HG03139 (cell line): Measurements from ENCODE around the gene PITPNB.

Experiments used
- ATAC-seq: cut with Tn5 transposase; IDR thresholded peaks from one replicate; pipeline ENCODE4 v1.9.1; 2021; ENCODE audit not compliant: unreplicated experiment

PITPNB gene

DNA sequence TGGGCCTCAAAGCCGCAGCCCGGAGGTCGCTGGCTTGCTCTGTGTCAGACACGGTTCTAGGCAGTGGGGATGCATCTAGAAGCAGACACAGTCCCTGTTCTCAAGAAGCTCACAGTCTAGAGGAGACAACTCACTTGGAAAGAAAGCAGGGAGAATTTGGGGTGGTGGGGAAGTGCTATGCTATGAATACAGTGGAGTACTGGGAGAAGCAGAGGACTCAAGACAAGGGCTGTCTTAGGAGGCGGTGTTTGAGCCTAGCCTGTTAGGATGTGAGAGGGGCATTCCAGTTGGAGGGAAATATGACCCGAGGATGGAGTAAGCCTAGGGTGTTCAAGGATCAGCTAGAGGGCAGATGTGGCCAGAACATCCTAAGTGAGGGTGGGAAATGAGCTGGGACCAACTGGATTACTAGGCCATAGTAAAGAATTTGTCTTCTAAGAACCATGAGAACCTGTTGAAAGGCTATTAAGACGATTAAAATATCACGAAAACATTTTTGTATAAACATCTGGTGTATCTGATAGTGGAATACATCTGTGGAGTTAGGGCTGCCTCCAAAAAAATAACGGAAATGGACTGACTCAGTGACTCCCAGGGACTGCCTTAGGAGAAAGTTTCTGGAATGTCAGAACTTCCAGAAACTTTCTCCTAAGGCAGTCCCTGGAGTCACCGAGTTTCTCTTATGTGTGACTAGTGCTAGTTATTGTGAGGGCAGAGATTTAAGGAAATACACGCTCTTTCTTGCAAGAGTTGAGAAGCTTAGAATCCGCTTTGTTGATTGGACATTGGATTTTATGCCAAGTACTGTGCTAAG is 1.1 kb upstream of the PITPNB start:
- peak; percentile 31 for ATAC-seq

DNA sequence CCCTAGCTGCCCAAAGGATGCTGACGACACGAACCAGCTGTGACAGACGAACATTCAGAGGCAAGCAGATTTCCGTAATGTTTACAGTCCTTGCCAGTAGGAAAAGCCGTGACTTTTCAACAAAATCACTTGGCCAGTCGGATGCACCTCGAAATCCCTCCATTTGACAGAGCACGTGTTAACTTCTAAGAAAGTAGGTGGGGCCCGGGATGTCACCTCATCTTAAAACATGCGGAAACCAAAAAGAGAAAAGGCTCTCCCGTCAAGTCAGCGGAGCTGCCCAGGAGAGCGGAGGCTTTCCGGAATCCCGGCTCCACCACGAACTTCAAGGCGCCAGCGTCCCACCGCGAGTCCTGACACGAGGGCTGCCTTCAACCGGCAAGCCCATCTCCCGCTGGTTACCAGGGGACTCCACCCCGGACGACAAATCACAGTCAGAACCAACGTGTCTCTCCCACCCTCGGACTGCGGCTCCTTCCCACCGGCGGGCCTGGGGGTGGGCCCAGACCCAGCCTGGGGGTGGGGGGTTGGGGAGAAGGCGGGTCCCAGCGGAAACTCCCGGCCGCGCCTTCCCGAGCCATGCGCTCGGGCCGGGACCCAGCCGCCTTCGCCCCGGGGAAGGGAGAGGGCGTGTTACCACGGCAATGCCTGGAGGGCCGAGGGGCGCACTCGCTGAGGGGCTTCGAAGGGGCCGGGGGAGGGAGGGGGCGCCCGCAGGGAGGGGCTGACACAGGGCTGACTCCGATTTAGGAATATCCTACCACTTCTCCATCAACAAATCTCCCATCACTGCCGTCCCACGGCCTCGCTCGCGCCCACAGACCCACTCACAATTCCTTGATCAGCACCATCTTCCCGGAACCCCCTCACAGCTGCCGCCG is 475 bp downstream of the PITPNB start:
- peak; percentile 10 for ATAC-seq

DNA sequence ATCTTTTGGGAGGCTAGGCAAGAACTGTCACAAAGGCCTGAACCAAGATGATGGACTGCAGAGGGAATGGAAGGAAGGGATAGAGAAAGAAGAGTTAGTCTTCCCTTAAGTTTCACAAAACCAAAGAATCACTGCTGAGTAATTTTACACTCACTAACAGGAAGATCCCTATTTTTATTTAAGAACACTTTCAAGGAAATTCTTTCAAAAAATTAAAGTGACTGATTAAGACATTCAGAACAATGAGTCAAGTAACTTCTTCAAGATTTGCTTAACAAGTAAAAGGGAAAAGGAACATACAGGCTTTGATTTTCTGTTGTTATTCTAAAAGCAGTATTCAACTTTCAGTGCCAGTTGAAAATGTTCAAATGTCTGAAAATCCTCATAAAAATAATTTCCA is 3.1 kb downstream of the PITPNB start:
- no peak for ATAC-seq

DNA sequence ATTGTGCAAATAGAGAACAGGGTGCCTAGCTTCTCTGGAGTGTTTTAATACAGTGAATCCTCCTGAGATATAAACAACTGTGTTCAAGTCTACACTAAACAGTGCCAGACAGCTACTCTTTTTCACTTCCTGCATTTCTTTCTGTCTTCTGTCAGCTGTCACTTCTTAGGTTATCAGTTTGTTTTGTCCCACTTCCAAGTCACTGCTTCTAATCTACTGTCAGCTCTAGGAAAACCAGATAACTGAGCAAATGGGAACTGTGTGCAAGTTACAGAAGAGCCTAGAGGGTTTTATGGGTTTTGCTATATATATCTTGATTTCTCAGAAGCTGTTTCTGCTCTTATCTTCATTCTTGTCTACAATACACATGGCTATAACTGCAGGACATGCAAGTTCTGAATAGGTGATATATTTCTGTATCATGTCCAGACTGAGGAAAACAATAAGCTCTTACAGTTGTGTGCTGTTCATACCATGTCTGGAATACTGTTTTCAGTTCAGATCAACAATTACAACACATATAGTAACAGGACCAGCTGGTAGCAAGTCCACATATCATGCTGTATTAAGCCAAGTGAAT is 5.8 kb downstream of the PITPNB start:
- no peak for ATAC-seq

DNA sequence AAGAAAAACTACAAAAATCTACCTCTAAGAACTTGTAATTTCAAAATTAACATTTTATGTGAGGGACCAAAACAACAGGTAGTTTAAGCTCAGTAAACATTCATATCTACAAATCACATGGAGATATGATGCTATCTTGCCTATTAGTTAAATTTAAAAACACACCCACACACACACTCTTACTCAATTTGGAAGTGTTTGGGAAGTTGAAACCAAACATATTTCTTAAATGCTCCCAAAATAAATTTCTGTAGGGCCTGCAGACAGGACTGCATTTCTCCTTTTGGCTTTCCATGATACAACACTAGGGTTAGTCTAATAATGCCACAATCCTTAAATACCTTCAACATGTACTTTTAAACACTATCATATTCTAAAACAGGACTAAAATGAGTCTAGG is 7.0 kb downstream of the PITPNB start:
- no peak for ATAC-seq

DNA sequence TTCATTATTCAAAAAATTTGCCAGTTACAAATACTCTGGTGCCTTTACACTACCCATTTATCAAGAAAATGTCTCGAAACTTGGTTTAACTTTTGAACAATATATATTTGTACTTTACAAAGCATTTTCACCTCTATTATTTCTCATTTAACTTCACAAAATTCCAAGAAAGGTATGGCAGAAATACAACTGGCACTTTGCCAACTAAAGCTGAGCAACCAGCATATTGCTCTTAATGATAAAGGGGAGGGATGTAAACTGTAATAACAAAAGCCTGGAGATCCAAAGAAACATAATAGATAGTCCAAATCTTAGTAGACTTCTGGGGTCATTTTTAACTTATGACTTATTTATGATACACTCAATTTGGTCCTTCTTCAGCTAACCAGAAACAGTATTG is 7.7 kb downstream of the PITPNB start:
- ATAC-seq, result no peak

DNA sequence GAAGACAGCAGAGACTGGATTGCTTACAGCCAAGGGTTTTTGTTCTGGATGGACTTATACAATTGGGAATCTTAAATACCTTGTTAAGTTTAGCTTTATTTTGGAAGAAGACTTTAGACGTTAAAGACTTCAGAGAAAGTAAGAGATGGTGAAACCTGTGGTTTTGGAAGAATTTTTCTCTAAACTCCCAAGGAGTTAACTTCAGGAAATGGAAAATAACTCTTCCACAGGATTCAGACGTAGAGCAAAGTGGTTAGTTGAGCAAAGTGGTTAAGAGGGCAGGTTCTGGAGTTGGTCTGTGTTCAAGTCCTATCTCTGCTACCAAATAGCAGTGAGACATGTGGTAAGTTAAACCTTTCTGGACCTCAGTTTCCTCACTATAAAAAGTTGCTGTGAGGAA is 12.8 kb downstream of the PITPNB start:
- no peak for ATAC-seq

DNA sequence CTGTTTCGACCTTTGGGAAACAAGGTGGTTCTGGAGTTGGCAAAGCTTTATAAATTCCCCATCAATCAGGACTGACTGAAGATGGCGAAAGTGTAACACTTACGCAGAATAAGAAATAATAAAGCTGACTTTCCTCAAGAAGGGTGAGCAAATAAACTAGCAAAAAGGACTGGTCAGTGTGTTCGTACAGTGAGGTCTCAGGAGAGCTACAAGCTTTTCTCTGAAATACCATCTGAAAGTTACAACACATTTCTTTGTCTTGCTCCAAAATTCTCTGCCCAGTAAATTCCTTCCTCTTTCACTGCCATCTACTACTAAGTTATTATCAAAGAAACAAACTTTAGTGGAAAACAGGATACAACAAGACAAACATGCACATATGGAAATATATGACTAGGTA is 13.4 kb downstream of the PITPNB start:
- no peak for ATAC-seq

DNA sequence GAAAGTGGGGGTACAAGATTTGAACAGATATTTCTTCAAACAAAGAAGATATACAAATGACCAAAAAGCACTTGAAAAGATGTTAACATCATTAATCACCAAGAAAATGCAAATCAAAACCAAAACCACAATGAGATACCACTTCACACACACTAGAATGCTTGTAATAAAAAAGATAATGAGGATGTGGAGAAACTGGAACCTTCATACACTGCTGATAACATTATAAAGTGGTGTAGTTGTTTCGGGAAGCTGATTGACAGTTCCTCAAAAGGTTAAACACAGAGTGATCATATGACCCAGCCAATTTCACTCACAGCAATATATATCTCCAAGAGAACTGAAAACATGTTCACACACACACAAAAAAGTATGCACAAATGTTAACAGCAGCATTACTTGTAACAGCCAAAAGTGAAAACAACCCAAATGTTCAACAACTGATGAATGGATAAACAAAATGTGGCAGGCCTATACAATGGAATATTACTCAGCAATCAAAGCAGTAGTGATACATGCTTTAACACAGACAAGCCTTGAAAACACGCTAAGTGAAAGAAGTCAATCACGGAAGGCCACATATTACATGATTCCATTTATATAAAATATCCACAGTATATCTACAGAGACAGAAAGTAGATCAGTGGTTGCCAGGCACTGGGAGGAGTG is 15.1 kb downstream of the PITPNB start:
- ATAC-seq, result no peak

DNA sequence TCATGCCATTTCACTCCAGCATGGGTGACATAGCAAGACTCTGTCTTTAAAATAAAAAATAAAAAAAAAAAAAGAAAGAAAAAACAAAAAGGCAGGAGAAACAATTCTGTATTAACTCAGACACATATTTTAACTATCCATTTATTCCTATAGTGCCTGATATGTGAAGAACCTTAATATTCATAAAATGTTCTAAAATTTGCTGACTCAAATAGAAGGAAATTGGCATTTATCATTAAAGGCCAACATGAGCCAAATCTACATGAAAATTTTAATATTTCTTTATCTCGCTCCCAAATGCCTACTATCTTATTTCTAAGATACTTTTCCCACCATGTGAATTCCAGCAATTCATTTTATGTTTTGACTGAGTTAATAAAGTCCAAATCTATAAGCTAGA is 18.9 kb downstream of the PITPNB start:
- no peak for ATAC-seq

DNA sequence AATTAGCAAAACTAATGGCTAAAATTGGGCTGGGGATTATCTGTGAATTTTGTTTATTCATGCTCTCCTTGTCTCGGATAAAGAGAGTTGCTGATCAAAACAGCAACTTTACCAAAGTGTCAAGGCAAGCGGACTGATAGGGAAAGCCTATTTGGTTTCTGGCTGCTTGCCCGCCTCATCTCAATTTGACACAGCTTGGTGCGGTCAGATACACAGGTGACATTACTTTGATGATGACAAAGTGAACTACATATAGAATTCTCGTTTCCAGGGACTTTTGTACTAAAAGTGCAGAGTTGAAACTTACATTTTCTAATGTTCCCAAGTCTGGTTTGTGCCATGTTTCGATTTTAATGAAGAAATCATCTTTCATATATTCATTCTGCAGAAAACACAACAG is 22.8 kb downstream of the PITPNB start:
- peak; percentile 29 for ATAC-seq

DNA sequence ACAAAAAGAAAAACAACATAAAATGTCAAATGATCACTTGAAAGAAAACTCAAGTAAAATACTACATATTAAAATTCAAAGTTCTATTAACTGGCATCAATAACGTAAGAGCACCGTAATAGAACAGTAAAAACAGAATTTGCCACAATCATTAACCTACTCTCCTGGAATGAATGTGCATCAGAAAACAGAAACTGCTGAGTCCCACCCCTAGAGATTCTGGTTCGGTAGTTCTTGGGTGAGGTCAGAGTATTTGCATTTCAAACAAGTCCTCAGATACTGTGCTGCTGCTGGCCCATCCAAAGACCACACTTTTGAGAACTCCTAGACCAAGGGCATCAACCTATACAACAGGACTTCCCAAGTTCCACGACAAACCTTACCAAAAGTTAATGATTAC is 23.5 kb downstream of the PITPNB start:
- ATAC-seq, result peak; percentile 94

DNA sequence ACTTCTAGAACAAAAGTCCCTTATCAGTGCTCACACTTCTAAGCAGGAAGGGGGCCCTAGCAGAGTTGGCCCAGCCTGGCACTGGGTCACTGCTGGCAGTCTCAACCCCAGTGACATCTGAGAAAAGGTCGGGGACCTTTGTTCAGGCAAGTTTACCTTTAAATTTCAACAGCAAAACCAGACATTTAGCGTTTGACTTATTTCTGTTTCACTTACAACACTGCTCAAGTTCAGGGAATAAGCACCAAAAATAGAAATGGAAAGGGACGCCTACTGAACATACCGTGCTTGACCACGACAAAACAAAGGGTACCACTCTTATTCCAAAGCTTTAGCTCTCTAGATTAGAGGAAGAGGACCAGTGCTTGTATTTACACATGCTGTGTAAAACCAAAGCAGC is 26.2 kb downstream of the PITPNB start:
- ATAC-seq, result no peak

DNA sequence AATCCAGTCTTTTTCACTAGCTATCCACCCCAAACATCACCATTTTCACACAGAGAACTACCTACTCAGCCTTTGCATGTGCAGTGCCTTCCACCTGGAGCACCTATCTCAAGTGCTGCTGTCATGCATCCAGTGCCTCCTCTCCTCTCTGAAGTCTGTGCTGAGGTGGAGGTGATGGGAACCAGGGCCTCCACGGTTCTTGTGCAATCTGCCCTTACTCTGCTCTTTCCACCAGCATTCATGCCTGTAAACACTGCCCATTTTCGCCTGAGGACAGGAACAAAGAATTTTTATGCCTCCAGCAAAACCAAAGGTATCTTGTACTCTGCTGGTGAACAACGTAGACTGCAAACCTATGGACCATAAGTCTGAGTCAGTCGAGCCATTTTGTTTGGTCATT is 27.0 kb downstream of the PITPNB start:
- no peak for ATAC-seq

DNA sequence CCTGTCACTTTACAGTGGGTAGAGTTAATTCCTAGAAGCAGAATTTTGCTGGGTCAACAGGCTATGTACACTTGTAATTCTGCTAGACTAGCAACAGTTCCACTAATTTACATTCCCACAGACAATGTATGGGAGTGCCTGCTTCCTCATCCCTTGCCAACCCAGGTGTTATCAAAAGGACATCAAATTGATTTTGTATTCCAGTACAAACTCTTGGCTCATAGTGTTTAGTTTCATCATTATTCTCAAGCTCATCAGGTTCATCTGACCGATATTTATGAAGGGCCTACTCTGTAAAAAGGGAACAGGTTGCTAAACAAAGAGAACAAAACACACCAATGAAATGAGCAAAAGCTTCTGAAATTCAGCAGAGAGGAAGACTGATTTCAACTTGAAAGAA is 30.7 kb downstream of the PITPNB start:
- no peak for ATAC-seq

DNA sequence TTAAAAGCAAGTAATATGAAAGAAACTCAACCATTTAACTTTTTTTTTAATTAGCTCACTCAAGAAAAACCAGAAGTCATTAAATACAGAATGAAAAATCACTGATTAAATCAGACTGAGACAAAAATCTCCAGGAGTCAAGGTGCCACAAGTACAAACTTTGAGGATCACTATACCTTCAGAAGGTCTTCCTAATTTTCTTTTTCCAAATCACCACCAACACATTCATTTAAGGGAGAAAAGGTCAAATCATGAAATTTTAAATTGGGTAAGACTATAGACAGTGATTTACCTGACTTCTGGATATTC is 32.3 kb downstream of the PITPNB start:
- no peak for ATAC-seq

DNA sequence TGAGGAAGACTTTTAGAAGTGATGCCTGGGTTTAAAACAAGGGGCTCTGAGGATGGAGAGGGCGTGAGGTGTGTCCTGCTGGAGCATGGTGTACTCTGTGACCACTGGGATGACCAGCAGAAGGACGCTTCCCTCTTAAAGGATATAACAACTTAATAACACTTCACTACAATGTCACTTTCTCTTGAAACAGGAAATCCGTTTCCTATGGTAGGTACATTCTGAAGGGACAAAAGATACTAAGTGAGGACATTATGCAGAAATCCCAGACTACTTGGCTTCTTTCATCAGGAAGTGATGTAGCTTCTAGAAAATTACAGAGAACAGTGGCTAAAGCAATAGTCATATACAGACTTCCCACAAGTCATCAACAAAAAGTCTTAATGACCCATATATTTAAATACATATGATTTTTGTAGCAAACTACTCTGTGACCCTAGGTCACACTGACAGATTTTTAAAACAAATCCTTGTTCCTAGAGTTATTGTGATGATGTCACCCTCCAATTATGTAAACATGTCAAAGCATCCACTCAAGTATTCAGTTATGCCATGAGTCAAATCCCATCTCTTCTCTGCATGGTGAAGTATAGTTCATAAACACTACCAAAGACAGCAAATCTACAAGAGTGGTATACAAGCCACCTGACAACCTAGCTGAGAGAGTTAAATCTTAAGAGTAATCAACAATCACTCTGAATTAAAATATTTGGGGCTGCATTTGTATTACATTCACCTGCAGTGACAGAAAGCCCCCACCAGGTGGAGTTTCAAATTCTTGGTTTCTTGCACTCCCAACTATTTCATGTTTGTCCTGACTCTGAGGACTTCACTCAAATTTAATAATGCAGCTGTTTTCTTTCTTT is 32.8 kb downstream of the PITPNB start:
- ATAC-seq, result no peak

DNA sequence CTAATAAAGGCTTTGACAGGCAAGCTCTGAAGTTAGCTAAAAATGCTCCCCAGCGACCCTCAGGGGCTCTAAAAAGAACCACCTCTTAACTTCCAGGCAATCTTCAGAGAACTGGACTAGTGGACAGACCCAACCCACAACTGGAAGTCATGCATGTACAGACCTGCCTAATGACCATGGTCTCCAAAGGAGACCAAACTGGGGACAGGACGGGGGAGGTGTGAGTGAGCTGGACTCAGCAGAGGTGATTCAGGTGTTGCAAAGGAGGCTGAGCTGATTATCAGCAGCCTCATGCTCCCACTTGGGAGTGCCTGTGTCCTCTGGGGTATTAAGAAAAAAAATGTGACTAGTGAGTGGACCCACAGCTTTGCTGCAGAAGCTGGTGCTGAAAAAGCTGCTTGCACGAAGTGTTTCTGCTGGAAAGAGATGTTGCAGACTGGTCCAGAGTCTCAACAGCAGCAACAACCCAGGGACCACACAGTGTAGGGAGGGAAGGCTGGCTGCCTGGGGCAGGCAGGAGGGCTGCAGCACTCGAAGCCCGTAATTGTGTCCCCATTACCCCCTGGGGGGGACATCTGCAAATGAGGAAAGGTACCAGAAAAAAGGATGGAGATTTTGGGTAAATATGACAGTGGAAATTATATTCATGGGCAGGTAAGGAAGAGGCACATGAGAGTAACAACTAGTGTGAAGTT is 35.3 kb downstream of the PITPNB start:
- ATAC-seq, result no peak

DNA sequence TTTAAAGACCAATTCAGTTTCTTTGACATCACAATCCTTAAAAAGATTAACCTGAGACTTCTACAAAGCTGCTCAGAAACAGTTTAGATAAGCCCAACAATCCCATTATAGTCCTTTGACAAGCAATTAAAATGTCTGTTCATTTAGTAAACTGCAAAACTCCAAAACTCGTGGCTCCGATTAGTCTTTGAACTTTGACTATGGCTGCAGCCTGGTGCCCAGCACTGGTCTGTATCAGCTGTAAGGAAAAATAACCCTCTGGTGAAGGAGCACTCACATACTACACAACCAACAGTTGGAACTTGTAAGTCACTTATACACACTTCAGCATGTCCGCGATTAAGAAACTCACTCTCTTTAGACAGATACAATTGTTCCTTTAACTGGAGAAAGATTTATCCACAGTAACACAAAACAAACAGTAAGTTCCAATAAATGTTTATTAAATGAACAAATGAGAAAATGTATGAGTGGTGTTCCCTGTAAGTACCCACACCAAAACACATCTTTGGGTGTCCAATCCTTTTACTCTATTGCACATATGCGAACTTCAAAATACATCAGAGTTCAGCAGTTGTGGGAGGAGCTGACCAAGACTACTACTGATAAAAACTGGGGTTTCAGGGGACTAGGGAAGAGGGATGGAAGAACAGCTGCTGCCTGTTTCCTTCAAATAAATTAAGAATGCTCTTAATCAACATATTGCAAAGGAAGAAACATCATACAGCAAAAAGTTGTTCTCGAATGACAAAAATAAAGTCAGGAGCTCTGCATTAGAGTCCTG is 36.4 kb downstream of the PITPNB start:
- ATAC-seq, result no peak
